Activated naive CD4-positive, alpha-beta T cell treated with anti-CD3 and anti-CD28 coated beads, Interleukin-2, amount 50 U/mL, for 72 hours (primary cell): ENCODE results near the gene FOCAD. TPM values are rescaled to one million over a fixed set of nuclear protein-coding genes. Genes with fewer than 3 reads are reported as not detected.
"Not testable (repeated sequence)": the region's sequence is repeated elsewhere in the genome, so short reads cannot be mapped to it uniquely, and the experiment has no call there.

Experiments
- ATAC-seq, 2 donors: fragments of 150-1000 bp; cut with Tn5 transposase; 2 replicates each; pipeline ENCODE4 v1.10.0; 2021; ENCODE audit warnings: mild to moderate bottlenecking in 2 of 2, moderate library complexity in 2 of 2
- DNase-seq, 2 donors: peaks; one replicate each; pipeline ENCODE4 v3.0.0; 2021 to 2022; ENCODE audit warnings: low spot score in 2 of 2
- H3K27ac Mint-ChIP-seq, 2 donors: one replicate each; pipeline ENCODE4 v1.8.0; 2022; ENCODE audit warnings: mild to moderate bottlenecking in 2 of 2, mixed read lengths in 2 of 2
- H3K36me3 Mint-ChIP-seq, 2 donors: one replicate each; pipeline ENCODE4 v1.8.0; 2022; ENCODE audit warnings: mixed read lengths in 2 of 2
- H3K9me3 Mint-ChIP-seq, 2 donors: one replicate each; pipeline ENCODE4 v1.8.0; 2022; ENCODE audit warnings: mixed read lengths in 2 of 2
- total RNA-seq, 2 donors: library from RNA; stranded (reverse); gene quantifications; one replicate each; pipeline ENCODE4 v1.2.3, GENCODE V29; 2022

Gene FOCAD
- total RNA-seq, 2 donors from 2014 or later: 25.4 to 27.9 TPM

DNA sequence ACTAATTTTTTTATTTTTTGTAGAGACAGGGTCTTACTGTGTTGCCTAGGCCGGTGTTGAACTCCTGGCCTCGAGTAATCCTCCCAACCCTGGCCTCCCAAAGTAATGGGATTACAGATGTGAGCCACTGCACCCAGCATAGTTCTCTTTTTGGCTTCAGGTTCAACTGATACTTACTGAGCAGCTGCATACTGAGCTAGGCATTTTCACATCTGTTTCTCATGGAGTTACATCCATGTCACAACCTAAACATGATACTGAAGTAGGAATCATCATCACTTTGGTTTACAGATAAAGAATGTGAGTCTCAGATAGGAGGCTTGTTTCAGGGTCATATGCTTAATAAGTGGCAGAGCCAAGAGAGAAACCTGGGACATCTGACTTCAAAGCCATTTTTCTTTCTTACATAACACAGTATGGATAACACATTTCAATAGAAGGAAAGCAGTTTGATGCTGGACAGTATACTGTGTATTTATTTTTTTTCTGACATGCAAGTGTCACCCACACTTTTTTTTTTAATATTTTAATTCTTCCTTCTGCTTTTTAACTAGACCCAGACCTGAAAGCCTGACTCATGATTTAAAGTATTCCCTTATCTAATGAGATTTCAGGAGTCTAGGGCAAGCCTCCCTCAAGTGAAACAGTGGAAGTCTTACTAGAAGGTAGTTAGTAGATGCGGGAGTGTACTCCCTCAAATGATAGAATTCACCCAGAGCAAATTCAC is 256.6 kb downstream of the FOCAD start:
- Mint-ChIP-seq H3K9me3 (no peaks in the 10 kb centered on the region), H3K36me3 (peaks cover 0 to 7% of the 10 kb centered on the region in 2 donors), H3K27ac (no peak overlapping the region)
- ATAC-seq: peak; percentile 36 to 40
- DNase-seq: no peak

GRCh38 chr9:20941174-20941690 is 257.2 kb downstream of the FOCAD start:
- peak in 1 of 2 donors; percentile 46 for DNase-seq
- Mint-ChIP-seq H3K27ac (no peak overlapping the region), H3K36me3 (peaks cover 0 to 3% of the 10 kb centered on the region in 2 donors), H3K9me3 (no peaks in the 10 kb centered on the region)
- ATAC-seq: peak; percentile 95 to 97

DNA sequence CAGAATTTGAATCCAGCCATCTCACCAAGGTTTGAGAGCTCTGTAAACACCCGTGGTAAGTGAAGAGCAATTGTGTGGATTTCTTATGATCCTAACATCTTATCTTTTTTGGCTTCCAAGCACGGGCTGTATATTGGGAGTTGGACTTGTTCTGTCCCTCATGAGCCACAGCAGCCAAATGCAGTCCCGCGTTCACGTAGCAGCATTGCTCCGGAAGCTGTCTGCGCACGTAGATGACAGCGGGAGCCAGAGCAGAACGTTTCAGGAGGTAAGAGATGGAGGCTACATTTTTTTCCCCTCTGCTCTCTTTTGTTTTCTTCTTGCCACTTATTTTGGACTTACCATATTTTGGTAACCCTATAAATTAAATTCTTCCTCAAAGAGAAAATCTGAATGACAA is 260.4 kb downstream of the FOCAD start:
- DNase-seq: no peak
- no peaks in the 10 kb centered on the region for H3K9me3 Mint-ChIP-seq
- ATAC-seq: no peak
- no peak overlapping the region for H3K27ac Mint-ChIP-seq
- no peaks in the 10 kb centered on the region for H3K36me3 Mint-ChIP-seq

DNA sequence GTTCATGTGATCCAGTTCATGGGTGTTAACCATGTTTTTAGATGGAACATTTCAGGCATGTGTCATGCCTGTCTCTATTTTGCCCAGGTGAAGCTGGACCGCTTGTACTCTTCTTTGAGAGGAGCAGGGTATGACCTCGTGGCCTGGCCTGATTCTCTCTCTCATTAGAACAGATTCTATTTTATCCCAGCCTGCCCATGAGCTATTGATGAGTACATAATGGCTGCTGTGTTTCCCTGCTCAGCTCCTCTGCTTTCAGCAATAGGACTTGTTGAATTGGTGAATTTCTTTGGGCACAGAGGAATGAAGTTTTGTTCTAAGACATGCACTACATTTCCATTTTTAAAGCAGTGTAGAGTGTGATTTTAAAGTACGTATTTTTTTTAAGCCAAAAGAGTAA is 261.2 kb downstream of the FOCAD start:
- DNase-seq (no peak), ATAC-seq (no peak)
- H3K36me3 Mint-ChIP-seq: no peaks in the 10 kb centered on the region
- H3K9me3 Mint-ChIP-seq: no peaks in the 10 kb centered on the region
- no peak overlapping the region for H3K27ac Mint-ChIP-seq

- no peaks in the 10 kb centered on the region for H3K36me3 Mint-ChIP-seq
- no peak overlapping the region for H3K27ac Mint-ChIP-seq
- no peak for ATAC-seq
- no peak for DNase-seq
- no peaks in the 10 kb centered on the region for H3K9me3 Mint-ChIP-seq
These were observed 261.8 kb downstream of the FOCAD start for GRCh38 chr9:20945856-20946255.

DNA sequence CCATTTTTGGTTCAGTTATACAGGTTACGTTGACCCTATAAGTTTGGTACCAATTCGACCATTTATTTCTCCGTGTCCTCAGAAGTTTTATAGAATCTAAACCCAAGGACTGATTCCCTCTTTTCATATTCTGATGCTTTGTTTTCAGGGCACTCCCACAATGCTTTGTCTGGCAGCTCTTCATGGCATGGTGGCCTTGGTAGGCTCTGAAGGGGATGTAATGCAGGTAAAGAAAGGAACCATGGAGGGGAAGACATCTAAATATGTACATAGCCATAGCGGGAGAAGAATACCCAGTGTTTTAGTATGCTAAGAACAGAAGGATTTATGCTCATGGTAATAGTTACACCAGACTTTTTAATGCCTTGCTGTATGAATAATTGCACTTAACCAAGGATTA is 264.6 kb downstream of the FOCAD start:
- Mint-ChIP-seq H3K27ac (no peak overlapping the region), H3K36me3 (peaks cover 5 to 9% of the 10 kb centered on the region in 2 donors), H3K9me3 (no peaks in the 10 kb centered on the region)
- no peak for DNase-seq
- ATAC-seq: no peak

DNA sequence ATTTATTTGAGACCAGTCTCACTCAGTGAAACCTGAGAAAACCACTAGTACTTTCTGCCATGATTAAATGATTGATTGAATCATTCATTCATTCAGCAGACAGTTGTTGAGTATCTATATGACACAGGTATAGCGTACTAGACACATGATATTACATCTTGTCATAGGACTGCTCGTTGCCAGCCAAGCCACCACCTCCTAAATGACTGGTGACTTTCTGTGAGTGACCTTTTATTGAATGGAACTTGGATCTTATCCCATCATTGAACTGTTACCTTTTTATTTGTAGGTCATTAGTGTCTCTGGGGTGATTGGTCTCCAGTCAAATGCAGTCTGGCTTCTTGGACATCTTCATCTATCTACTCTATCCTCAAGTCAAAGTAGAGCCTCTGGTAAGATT is 266.6 kb downstream of the FOCAD start:
- peaks cover 5 to 9% of the 10 kb centered on the region in 2 donors for H3K36me3 Mint-ChIP-seq
- DNase-seq: no peak
- no peaks in the 10 kb centered on the region for H3K9me3 Mint-ChIP-seq
- no peak overlapping the region for H3K27ac Mint-ChIP-seq
- no peak for ATAC-seq

GRCh38 chr9:20962536-20963225 is 278.6 kb downstream of the FOCAD start:
- ATAC-seq (no peak), DNase-seq (no peak)
- H3K9me3 Mint-ChIP-seq: peaks cover 0 to 4% of the 10 kb centered on the region in 2 donors
- no peak overlapping the region for H3K27ac Mint-ChIP-seq
- peaks cover 0 to 4% of the 10 kb centered on the region in 2 donors for H3K36me3 Mint-ChIP-seq

- no peak overlapping the region for H3K27ac Mint-ChIP-seq
- DNase-seq (no peak), ATAC-seq (no peak)
- H3K36me3 Mint-ChIP-seq: peaks cover 0 to 18% of the 10 kb centered on the region in 2 donors
- no peaks in the 10 kb centered on the region for H3K9me3 Mint-ChIP-seq
These were observed 288.6 kb downstream of the FOCAD start for GRCh38 chr9:20972684-20973083.

- DNase-seq, ATAC-seq, H3K27ac Mint-ChIP-seq, H3K9me3 Mint-ChIP-seq: not testable (repeated sequence)
- peaks cover 0 to 22% of the 10 kb centered on the region in 2 donors for H3K36me3 Mint-ChIP-seq
These were observed 289.3 kb downstream of the FOCAD start for GRCh38 chr9:20973246-20973947.

DNA sequence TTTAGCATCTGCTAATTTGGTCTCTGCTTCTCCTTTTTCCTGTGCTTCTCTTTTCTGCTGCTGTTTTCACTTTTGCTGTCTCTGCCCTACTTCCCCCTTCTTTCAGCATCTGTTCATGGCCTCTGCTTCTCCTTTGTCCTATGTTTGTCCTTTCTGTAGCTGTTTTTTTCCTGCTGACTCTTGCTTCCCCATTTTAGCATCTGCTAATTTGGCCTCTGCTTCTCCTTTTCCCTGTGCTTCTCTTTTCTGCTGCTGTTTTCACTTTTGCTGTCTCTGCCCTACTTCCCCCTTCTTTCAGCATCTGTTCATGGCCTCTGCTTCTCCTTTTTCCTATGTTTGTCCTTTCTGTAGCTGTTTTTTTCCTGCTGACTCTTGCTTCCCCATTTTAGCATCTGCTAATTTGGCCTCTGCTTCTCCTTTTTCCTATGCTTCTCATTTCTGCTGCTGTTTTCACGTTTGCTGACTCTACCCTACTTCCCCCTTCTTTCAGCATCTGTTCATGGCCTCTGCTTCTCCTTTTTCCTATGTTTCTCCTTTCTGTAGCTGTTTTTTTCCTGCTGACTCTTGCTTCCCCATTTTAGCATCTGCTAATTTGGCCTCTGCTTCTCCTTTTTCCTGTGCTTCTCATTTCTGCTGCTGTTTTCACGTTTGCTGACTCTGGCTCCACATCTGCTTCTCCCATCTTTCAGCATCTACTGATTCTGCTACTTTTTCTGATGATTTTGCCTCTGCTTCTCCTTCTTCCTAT is 290.3 kb downstream of the FOCAD start:
- not testable (repeated sequence) for H3K27ac Mint-ChIP-seq, H3K9me3 Mint-ChIP-seq, ATAC-seq, DNase-seq
- peaks cover 0 to 22% of the 10 kb centered on the region in 2 donors for H3K36me3 Mint-ChIP-seq

DNA sequence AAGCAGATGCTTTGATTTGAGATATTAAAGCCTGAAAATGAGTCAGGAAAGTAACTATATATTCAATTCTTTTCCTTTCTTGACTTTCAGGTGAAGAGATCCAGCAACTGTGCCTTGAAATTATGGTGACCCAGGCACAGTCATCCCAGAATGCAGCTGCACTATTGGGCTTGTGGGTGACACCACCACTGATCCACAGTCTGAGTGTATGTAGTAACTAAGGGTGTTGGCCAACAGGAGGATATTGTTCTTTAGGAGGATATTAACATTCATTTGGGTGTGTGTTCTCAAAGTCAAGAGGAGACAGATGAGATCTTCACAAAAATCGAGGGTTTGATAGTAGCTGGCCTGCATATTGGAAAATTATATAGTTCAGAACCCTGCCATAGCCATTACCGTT is 294.2 kb downstream of the FOCAD start:
- Mint-ChIP-seq H3K9me3 (no peaks in the 10 kb centered on the region), H3K27ac (no peak overlapping the region), H3K36me3 (peaks cover 7 to 27% of the 10 kb centered on the region in 2 donors)
- ATAC-seq (no peak), DNase-seq (no peak)

- ATAC-seq: no peak
- H3K9me3 Mint-ChIP-seq: no peaks in the 10 kb centered on the region
- H3K27ac Mint-ChIP-seq: no peak overlapping the region
- peaks cover 7 to 22% of the 10 kb centered on the region in 2 donors for H3K36me3 Mint-ChIP-seq
- no peak for DNase-seq
These were observed 296.9 kb downstream of the FOCAD start for GRCh38 chr9:20980832-20981455.

- DNase-seq (no peak), ATAC-seq (no peak)
- Mint-ChIP-seq H3K27ac (no peak overlapping the region), H3K9me3 (no peaks in the 10 kb centered on the region), H3K36me3 (peaks cover 7 to 21% of the 10 kb centered on the region in 2 donors)
These were observed 297.4 kb downstream of the FOCAD start for GRCh38 chr9:20981486-20981885.

- Mint-ChIP-seq H3K36me3 (peaks cover 14 to 18% of the 10 kb centered on the region in 2 donors), H3K9me3 (no peaks in the 10 kb centered on the region), H3K27ac (no peak overlapping the region)
- ATAC-seq (no peak), DNase-seq (no peak)
These were observed 300.4 kb downstream of the FOCAD start for GRCh38 chr9:20984506-20984905.
